ENCODE results near the gene TMEM30B.
A peak's percentile ranks its signal among the peaks of the same experiment; 100 is the strongest.

TMEM30B gene

DNA sequence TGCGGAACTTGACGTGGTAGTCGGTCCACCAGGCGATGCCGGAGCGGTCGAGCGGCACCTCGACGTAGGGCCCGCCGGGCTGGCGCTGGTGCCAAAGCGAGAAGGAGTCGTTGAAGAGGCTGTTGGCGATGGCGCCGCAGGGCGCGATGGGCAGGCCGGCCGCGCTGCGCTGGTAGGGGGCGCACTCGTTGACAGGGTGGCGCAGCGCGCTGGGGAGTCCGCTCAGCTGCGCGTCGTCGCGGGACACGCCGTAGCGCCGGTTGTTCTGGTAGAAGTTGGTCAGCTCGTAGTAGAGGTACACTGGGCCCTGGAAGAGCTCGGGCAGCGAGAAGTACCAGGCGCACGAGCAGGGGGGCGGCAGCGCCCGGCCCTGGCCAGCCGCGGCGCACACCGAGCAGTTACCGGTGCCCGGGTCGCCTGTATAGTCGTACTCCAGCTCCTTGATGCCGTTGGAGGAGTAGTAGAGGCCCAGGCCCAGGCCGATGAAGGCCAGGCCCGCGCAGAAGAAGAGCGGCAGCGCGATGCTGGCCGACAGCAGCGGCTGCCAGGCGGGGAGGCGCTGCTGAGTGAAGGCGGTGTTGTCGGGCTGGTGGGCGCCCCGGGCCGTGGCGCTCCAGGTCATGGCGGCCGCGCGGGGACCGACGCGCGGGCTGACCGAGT is 482 bp downstream of the TMEM30B start:
- DNase-seq (ENCODE audit: low read depth), result no peak
- H3K4me3 ChIP-seq (ENCODE audit: low read depth, low read length), result peak overlapping the region; percentile 33
- in situ Hi-C loops (cut with HindIII; ENCODE audit: low sequenced_read_pairs), result no loop called here
- TF ChIP-seq, protein P1, sequence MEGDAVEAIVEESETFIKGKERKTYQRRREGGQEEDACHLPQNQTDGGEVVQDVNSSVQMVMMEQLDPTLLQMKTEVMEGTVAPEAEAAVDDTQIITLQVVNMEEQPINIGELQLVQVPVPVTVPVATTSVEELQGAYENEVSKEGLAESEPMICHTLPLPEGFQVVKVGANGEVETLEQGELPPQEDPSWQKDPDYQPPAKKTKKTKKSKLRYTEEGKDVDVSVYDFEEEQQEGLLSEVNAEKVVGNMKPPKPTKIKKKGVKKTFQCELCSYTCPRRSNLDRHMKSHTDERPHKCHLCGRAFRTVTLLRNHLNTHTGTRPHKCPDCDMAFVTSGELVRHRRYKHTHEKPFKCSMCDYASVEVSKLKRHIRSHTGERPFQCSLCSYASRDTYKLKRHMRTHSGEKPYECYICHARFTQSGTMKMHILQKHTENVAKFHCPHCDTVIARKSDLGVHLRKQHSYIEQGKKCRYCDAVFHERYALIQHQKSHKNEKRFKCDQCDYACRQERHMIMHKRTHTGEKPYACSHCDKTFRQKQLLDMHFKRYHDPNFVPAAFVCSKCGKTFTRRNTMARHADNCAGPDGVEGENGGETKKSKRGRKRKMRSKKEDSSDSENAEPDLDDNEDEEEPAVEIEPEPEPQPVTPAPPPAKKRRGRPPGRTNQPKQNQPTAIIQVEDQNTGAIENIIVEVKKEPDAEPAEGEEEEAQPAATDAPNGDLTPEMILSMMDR (IDR thresholded peaks at IDR 0.05; ENCODE audit: low read depth, low read length, missing control alignments), result peak; percentile 32

GRCh38 chr14:61280092-61280525 is 1.0 kb downstream of the TMEM30B start:
- in situ Hi-C loops (cut with HindIII; ENCODE audit: low sequenced_read_pairs), result no loop called here
- TF ChIP-seq, protein P1 (IDR thresholded peaks at IDR 0.05; ENCODE audit: low read depth, low read length, missing control alignments), result no peak
- peak overlapping the region; percentile 33 for H3K4me3 ChIP-seq (ENCODE audit: low read depth, low read length)
- no peak for DNase-seq (ENCODE audit: low read depth)

DNA sequence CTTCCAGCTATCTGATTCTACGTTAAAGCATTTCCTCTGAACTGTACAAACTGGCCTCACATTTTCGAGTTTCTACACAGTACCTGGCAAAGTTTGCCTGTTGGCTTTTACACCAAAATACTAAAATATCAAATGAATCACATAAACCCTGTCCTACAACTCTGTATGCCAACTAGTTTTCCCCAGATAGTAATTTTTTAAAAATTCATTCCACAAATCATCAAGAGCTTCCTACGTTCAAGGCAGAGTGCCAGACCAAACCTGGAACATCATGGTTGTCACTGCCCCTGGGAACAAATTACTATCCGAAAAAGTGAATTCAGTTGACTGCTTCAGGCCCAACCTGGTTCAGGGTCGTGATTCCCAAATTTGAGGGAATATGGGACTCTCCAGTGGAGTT is 2.1 kb downstream of the TMEM30B start:
- DNase-seq (ENCODE audit: low read depth), result no peak
- TF ChIP-seq, protein P1 (IDR thresholded peaks at IDR 0.05; ENCODE audit: low read depth, low read length, missing control alignments), result no peak
- in situ Hi-C loops (cut with HindIII; ENCODE audit: low sequenced_read_pairs), result no loop called here
- H3K4me3 ChIP-seq (ENCODE audit: low read depth, low read length), result no peak overlapping the region

- TF ChIP-seq, protein P1 (IDR thresholded peaks at IDR 0.05; ENCODE audit: low read depth, low read length, missing control alignments), result no peak
- H3K4me3 ChIP-seq (ENCODE audit: low read depth, low read length), result no peak overlapping the region
- in situ Hi-C loops (cut with HindIII; ENCODE audit: low sequenced_read_pairs), result no loop called here
- DNase-seq (ENCODE audit: low read depth), result no peak
These were observed 3.4 kb downstream of the TMEM30B start for GRCh38 chr14:61277784-61278183.

DNA sequence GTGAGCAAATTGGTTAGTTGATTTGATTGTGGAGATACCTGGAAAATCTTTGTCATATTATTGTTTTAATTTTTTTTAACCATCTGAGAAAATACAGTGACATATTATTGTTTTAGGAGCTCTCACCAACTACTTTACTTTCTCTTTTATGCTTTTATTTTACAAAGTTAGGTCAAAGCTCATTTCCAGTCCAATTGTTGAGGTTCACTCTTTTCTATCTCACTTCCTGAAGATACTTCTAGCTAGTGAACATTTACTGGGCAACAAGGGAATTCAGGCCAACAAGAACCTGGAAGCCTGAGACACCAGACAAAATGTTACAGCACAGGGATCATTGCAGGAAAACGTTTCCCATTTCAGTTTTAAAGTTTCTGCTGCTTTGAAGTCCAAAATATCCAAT is 3.9 kb downstream of the TMEM30B start:
- TF ChIP-seq, protein P1 (IDR thresholded peaks at IDR 0.05; ENCODE audit: low read depth, low read length, missing control alignments), result no peak
- in situ Hi-C loops (cut with HindIII; ENCODE audit: low sequenced_read_pairs), result no loop called here
- H3K4me3 ChIP-seq (ENCODE audit: low read depth, low read length), result no peak overlapping the region
- no peak for DNase-seq (ENCODE audit: low read depth)

DNA sequence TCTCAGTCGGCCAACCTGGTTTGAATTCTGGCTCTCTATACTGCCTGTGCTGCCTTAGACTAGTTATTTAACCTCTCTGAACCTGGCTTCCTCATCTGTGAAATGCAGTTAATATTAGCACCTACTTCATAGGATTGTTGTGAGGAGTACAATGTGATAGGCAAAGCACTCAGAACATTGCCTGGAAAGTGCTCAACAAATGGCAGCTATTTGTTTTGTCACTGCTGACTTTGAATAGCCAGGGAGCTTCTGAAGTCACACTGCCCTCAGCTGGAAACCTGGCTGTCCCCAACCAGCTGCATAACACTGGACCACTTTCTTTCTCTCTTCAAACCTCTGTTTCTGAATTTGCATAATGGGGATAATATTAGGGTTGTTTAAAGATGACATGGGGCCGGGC is 9.6 kb downstream of the TMEM30B start:
- TF ChIP-seq, protein P1 (IDR thresholded peaks at IDR 0.05; ENCODE audit: low read depth, low read length, missing control alignments), result no peak
- no peak overlapping the region for H3K4me3 ChIP-seq (ENCODE audit: low read depth, low read length)
- no peak for DNase-seq (ENCODE audit: low read depth)
- in situ Hi-C loops (cut with HindIII; ENCODE audit: low sequenced_read_pairs), result no loop called here
